Colon (tissue), 2 donors: ENCODE results near the gene ATP8B1.

Experiments used
- FAIRE-seq: peaks from 2 replicates; lab custom pipeline; 2012; peaks lifted over from hg19 to GRCh38; lab: Jason Lieb, UNC
- donor health status: control.
- donor health status: control.

ATP8B1 gene

DNA sequence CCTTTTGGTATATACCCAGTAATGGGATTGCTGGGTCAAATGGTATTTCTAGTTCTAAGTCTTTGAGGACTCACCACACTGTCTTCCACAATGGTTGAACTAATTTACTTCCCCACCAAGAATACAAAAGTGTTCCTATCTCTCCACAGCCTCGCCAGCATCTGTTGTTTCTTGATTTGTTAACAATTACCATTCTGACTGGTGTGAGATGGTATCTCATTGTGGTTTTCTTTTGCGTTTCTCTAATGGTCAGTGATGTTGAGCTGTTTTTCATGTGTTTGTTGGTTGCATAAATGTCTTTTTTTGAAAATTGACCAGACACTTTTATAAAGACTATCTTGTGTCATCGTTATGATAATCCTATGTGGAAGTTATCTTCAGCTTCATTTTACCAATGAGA, 16.0 kb upstream of the ATP8B1 start:
- FAIRE-seq: no peak

DNA sequence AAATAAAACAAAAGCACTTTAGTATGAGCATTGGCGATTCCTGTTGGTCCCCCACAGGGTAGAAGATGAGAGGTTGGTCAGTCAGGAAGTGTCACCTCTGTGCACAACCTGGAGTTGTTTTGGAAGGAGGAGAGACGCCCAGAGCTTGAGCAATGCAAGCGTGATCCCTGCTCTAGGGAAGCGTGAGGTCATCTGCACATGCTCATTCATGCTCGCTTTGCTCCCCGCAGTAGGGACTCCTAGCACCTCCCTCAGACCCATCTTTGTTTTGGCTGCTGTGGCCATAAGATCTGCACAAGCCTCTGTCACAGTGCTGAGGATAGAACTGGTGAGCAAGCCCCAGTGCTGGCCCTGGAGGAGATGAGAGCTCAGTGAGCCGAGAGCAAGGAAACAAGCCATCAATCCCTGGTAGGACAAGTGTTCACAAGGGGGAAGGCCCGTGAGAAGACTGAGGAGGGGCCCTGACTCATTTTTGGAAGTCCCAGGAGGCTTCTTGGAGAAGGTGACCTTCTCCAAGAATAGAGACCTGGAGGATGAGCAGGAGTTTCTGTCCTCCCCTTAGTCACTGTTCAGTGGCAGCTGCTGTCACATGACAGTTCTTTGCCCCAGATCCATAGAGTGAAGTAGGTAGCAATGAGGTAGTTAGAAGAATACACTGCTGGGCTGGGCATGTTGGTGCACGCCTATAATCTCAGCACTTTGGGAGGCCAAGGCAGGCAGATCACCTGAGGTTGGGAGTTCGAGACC, 13.3 kb upstream of the ATP8B1 start:
- FAIRE-seq: no peak

DNA sequence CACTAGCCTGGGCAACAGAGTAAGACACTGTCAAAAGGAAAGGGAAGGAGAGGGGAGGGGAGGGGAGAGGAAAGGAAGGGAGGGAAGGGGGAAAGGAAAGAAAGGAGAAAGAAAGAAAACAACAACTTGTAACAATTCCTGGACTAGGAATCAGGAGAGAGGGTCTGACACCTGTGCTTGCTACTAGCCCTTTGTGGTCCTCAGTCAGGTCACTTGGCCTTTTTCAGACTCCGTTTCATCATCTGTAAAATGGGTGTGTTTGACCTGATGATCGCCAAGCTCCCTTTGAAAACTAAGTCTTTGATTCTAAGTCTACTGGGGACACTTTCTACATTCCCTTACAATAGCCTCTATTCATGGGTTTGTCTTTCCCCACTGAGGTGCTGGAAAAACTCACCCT, 11.4 kb upstream of the ATP8B1 start:
- no peak for FAIRE-seq

GRCh38 chr18:57813245-57813644, 10.1 kb upstream of the ATP8B1 start:
- no peak for FAIRE-seq

DNA sequence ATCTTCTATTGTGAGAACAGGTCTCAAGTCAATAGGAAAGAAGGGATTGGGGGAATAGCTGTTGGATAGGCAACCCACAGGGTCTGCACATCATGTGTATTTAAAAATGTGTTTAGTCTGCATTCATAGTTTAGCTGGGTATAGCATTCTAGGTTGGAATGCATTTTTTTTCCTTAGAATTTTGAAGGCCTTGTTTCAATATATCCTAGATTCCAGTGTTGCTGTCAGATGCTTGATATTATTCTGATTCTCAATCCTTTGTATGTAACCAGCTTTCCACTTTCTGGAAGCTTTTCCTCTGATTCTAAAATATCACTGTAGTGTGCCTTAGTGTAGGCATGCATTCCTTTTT, 9.0 kb upstream of the ATP8B1 start:
- FAIRE-seq: no peak

GRCh38 chr18:57811477-57812125, 8.5 kb upstream of the ATP8B1 start:
- FAIRE-seq: no peak

GRCh38 chr18:57809190-57809589, 6.1 kb upstream of the ATP8B1 start:
- FAIRE-seq: no peak

GRCh38 chr18:57807336-57808117, 4.4 kb upstream of the ATP8B1 start:
- no peak for FAIRE-seq

GRCh38 chr18:57806978-57807285, 3.8 kb upstream of the ATP8B1 start:
- FAIRE-seq: no peak

GRCh38 chr18:57806201-57806977, 3.3 kb upstream of the ATP8B1 start:
- no peak for FAIRE-seq

- no peak for FAIRE-seq
Measured at GRCh38 chr18:57805117-57805516, 2.0 kb upstream of the ATP8B1 start.

GRCh38 chr18:57804557-57804956, 1.4 kb upstream of the ATP8B1 start:
- FAIRE-seq: no peak

GRCh38 chr18:57802213-57803102, 657 bp downstream of the ATP8B1 start:
- FAIRE-seq: no peak

GRCh38 chr18:57801761-57802212, 1.3 kb downstream of the ATP8B1 start:
- FAIRE-seq: no peak

- FAIRE-seq: no peak
Measured at GRCh38 chr18:57801325-57801724, 1.8 kb downstream of the ATP8B1 start.

GRCh38 chr18:57798713-57799373, 4.3 kb downstream of the ATP8B1 start:
- no peak for FAIRE-seq

GRCh38 chr18:57797209-57797651, 5.9 kb downstream of the ATP8B1 start:
- no peak for FAIRE-seq

- FAIRE-seq: no peak
Measured at GRCh38 chr18:57794951-57795728, 8.0 kb downstream of the ATP8B1 start.

DNA sequence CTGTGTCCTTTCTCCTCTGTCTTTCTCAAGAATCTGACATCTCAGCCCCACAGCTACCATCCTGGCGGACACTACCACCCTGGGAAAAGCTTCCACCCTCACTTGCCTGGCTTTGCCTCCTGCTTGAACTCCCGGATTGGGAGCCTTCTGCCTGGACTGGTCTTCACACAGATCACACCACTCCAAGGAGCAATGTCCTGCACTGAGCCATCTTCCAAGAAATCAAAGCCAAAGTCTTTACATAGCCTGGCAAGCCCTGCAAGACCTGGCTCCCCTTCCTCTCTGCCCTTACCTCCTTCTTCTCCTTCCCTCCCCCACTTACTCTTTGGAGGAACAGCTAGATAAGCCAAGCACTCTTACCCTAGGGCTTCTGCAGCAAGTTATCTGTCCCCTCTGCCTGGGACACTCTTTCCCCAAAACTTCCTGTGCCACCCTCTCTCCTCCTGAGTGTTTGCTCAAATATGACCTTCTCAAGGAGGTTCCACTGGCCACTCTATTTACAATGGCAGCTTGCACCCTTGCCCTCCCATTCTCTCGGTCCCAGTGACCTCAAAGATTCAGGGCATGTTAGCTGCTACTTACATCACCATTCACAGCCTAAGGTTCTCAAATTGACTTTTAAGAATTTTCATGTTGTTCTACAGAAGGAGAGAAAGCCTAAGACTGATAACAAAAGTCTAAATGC, 9.7 kb downstream of the ATP8B1 start:
- no peak for FAIRE-seq
